ES-I3 (cell line): ENCODE data around the gene LRRIQ1.
"Not testable (repeated sequence)": the region's sequence is repeated elsewhere in the genome, so short reads cannot be mapped to it uniquely, and the experiment has no call there.

ENCODE experiments used
- H3K36me3 ChIP-seq: 2 replicates; pipeline ENCODE4 v1.6.1; 2013; ENCODE audit warnings: mild to moderate bottlenecking, low read length, control low read depth, moderate library complexity; ENCODE audit not compliant: insufficient read depth
- H3K4me1 ChIP-seq: 2 replicates; pipeline ENCODE4 v1.6.1; 2013; ENCODE audit warnings: mild to moderate bottlenecking, control low read depth, low read length; ENCODE audit not compliant: insufficient read depth
- H3K9ac ChIP-seq: 2 replicates; pipeline ENCODE4 v1.6.1; 2013; ENCODE audit warnings: low read depth, mild to moderate bottlenecking, low read length, moderate library complexity
- H3K9me3 ChIP-seq: 2 replicates; pipeline ENCODE4 v1.6.1; 2013; ENCODE audit warnings: mild to moderate bottlenecking, low read length, moderate library complexity; ENCODE audit not compliant: control insufficient read depth, insufficient read depth

The LRRIQ1 gene

GRCh38 chr12:85186236-85186635, 150.1 kb downstream of the LRRIQ1 start:
- Histone ChIP-seq H3K9me3 (no peaks in the 10 kb centered on the region), H3K4me1 (no peaks in the 10 kb centered on the region), H3K9ac (no peak overlapping the region), H3K36me3 (no peaks in the 10 kb centered on the region)

- no peak overlapping the region for H3K9ac ChIP-seq
- H3K36me3 ChIP-seq = no peaks in the 10 kb centered on the region
- H3K9me3 ChIP-seq = no peaks in the 10 kb centered on the region
These were observed 152.5 kb downstream of the LRRIQ1 start for GRCh38 chr12:85188619-85189018.

GRCh38 chr12:85190728-85191127, 154.6 kb downstream of the LRRIQ1 start:
- Histone ChIP-seq H3K36me3 (no peaks in the 10 kb centered on the region), H3K9me3 (no peaks in the 10 kb centered on the region), H3K4me1 (no peaks in the 10 kb centered on the region), H3K9ac (no peak overlapping the region)

More at GRCh38 chr12:85188619-85189018, 152.5 kb downstream of the LRRIQ1 start:
- H3K4me1 ChIP-seq = no peaks in the 10 kb centered on the region

DNA sequence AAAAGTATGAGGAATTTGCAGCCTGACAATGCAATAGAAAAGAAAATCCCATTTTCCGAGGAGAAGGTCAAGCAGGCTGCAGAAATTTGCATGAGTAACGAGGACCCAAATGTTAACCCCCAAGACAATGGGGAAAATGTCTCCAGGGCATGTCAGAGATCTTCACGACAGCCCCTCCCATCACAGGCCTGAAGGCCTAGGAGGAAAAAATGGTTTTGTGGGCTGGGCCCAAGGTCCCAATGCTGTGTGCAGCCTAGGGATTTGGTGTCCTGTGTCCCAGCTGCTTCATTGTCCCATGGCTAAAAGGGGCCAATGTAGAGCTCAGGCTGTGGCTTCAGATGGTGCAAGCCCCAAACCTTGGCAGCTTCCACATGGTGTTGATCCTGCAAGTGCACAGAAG, 167.7 kb downstream of the LRRIQ1 start:
- not testable (repeated sequence) for H3K9ac ChIP-seq, H3K36me3 ChIP-seq, H3K4me1 ChIP-seq, H3K9me3 ChIP-seq

DNA sequence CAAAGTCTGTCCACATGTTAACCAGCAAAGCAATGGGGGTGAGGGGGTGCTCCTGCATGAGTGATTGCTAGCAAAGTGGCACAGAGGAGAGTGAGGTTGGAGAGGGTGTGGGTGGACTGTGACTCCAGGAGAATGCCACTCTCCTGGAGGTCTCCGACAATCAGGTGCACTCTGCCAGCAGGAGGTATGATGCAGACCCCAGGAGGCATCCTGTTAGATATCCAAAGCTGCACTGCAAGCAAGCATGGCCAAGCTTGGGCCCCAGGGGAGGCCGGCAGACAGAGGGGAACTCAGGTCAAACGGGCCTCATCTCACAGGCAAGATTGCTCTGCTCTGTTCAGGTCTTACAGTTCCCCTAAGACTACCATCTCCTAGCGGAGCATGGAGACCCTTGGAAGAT, 170.4 kb downstream of the LRRIQ1 start:
- Histone ChIP-seq H3K9ac (no peak overlapping the region), H3K4me1 (no peaks in the 10 kb centered on the region), H3K9me3 (no peaks in the 10 kb centered on the region), H3K36me3 (no peaks in the 10 kb centered on the region)

GRCh38 chr12:85224339-85224738, 188.2 kb downstream of the LRRIQ1 start:
- H3K9ac ChIP-seq, H3K4me1 ChIP-seq, H3K9me3 ChIP-seq, H3K36me3 ChIP-seq: not testable (repeated sequence)

- H3K9ac ChIP-seq = no peak overlapping the region
- H3K9me3 ChIP-seq = no peaks in the 10 kb centered on the region
- H3K36me3 ChIP-seq = no peaks in the 10 kb centered on the region
These were observed 189.3 kb downstream of the LRRIQ1 start for GRCh38 chr12:85225501-85225900.

GRCh38 chr12:85237327-85237726, 201.2 kb downstream of the LRRIQ1 start:
- Histone ChIP-seq H3K9me3 (no peaks in the 10 kb centered on the region), H3K36me3 (no peaks in the 10 kb centered on the region), H3K9ac (no peak overlapping the region), H3K4me1 (no peaks in the 10 kb centered on the region)

More at GRCh38 chr12:85225501-85225900, 189.3 kb downstream of the LRRIQ1 start:
- no peaks in the 10 kb centered on the region for H3K4me1 ChIP-seq

DNA sequence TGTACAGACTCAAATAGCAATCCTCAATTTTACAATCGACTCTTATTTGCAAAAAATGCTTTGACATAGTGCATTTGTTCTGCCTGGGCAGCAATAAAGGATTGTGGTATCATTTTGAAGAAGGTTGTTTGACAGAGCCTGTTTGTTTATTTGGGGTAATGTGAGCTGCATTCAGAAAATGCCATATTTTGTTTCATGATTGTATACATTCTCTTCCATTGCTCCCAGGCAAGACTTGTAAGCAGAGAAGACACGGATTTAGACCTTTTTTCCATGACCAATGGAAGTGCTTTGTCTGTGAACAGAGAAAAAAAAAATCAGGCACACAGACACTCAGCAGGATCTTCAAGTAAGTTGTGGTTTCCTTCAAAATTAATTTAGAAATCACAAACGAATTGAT, 208.4 kb downstream of the LRRIQ1 start:
- Histone ChIP-seq H3K4me1 (no peaks in the 10 kb centered on the region), H3K9me3 (no peaks in the 10 kb centered on the region), H3K9ac (no peak overlapping the region)

DNA sequence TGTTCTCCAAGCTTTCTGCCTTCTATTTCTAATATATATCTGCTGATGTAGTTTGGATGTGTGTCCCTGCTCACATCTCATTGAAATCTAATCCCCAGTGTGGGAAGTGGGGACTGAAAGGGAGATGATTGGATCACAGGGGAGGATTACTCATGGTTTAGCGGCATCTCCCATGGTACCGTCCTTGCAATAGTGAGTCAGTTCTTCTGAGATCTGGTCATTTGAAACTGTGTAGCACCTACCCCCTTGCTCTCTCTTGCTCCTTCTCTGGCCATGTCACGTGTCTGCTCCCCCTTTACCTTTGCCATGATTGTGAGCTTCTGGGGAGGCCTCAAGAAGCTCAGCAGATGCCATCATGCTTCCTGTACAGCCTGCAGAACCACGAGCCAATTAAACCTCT, 217.7 kb downstream of the LRRIQ1 start:
- Histone ChIP-seq H3K9ac (no peak overlapping the region), H3K36me3 (no peaks in the 10 kb centered on the region)

More for the DNA sequence above, 208.4 kb downstream of the LRRIQ1 start:
- no peaks in the 10 kb centered on the region for H3K36me3 ChIP-seq

GRCh38 chr12:85257671-85258070, 221.5 kb downstream of the LRRIQ1 start:
- H3K9me3 ChIP-seq = no peaks in the 10 kb centered on the region
- no peaks in the 10 kb centered on the region for H3K4me1 ChIP-seq
- H3K36me3 ChIP-seq = no peaks in the 10 kb centered on the region
- no peak overlapping the region for H3K9ac ChIP-seq

More for the DNA sequence above, 217.7 kb downstream of the LRRIQ1 start:
- H3K4me1 ChIP-seq = no peaks in the 10 kb centered on the region
- H3K9me3 ChIP-seq = no peaks in the 10 kb centered on the region

GRCh38 chr12:85260447-85260846, 224.3 kb downstream of the LRRIQ1 start:
- Histone ChIP-seq H3K9ac (no peak overlapping the region), H3K36me3 (no peaks in the 10 kb centered on the region), H3K9me3 (no peaks in the 10 kb centered on the region), H3K4me1 (no peaks in the 10 kb centered on the region)

DNA sequence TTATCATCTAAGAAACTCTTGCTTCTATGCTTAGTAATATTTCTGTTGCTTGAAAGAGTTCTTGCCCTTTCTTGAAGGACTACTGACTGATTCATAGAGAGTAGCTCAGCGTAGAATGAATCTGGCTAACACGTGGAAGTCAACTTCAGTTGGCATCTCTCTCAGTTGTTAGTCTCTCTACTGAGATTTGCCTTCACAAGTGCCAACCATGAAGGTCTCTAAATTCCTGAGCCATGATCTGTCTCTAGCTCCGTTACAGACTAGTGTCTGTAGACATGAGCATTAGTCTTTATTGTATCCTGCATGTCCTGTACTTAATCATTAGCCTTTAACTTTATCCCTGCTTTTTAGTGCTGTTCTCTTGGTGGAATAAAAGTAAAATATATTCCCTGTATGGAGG, 224.7 kb downstream of the LRRIQ1 start:
- Histone ChIP-seq H3K9ac (no peak overlapping the region), H3K4me1 (no peaks in the 10 kb centered on the region), H3K36me3 (no peaks in the 10 kb centered on the region), H3K9me3 (no peaks in the 10 kb centered on the region)

GRCh38 chr12:85266356-85266755, 230.2 kb downstream of the LRRIQ1 start:
- no peaks in the 10 kb centered on the region for H3K36me3 ChIP-seq
- no peak overlapping the region for H3K9ac ChIP-seq
- no peaks in the 10 kb centered on the region for H3K9me3 ChIP-seq
- no peaks in the 10 kb centered on the region for H3K4me1 ChIP-seq

- Histone ChIP-seq H3K36me3 (no peaks in the 10 kb centered on the region), H3K9me3 (no peaks in the 10 kb centered on the region), H3K4me1 (no peaks in the 10 kb centered on the region), H3K9ac (peak overlapping the region; percentile 46; the same call in 1 of the 2 replicates)
These were observed 237.5 kb downstream of the LRRIQ1 start for GRCh38 chr12:85273381-85274314.
